Lower lobe of right lung (tissue), 2 donors: Measurements from ENCODE around the gene SMIM15. TPM values are rescaled to one million over a fixed set of nuclear protein-coding genes. Genes with fewer than 3 reads are reported as not detected.

Experiments
- ATAC-seq, 2 donors: fragments of 200-7000 bp; cut with Tn5 transposase; one replicate each; pipeline ENCODE4 v1.9.1; 2020 to 2022; ENCODE audit warnings: mild to moderate bottlenecking in 2 of 2, moderate library complexity in 2 of 2
- DNase-seq: peaks from one replicate; pipeline ENCODE4 v3.0.0-alpha.2; 2020
- H3K27ac ChIP-seq: fragments of 200-600 bp; one replicate; pipeline ENCODE4 v1.8.0; 2022
- H3K27me3 ChIP-seq: fragments of 200-600 bp; one replicate; pipeline ENCODE4 v1.8.0; 2022; ENCODE audit warnings: low read depth
- H3K36me3 ChIP-seq: fragments of 200-600 bp; one replicate; pipeline ENCODE4 v1.8.0; 2022; ENCODE audit warnings: mild to moderate bottlenecking
- H3K4me1 ChIP-seq: fragments of 200-600 bp; one replicate; pipeline ENCODE4 v1.8.0; 2022
- H3K4me3 ChIP-seq: fragments of 200-600 bp; one replicate; pipeline ENCODE4 v1.8.0; 2022; ENCODE audit warnings: mild to moderate bottlenecking
- H3K9me3 ChIP-seq: fragments of 200-600 bp; one replicate; pipeline ENCODE4 v1.8.0; 2022
- intact Hi-C: fragments of 100-400 bp; cut with DNase I; formaldehyde crosslinking; loops from one replicate; pipeline ENCODE4 v1.11.0; 2022
- total RNA-seq: library from RNA; stranded (reverse); fragmentation: NEBNext Ultra II Directional; extraction: Animal tissue kit (Norgen Biotek cat#: 25700); gene quantifications from one replicate; pipeline ENCODE4 v1.2.1, GENCODE V29; 2021
- TF ChIP-seq, protein P1 (sequence below): fragments of 200-600 bp; IDR thresholded peaks from one replicate; pipeline ENCODE4 v1.8.0; 2022; ENCODE audit warnings: antibody characterized with exemption, mild to moderate bottlenecking
- donor health status: DM: no; HTN: yes; CAD: no; lungs with severe emphysema.

The SMIM15 gene
- total RNA-seq, 1 donor from 2014 or later = 55.9 TPM

GRCh38 chr5:61159836-61160235 is 2.4 kb downstream of the SMIM15 start:
- ATAC-seq = no peak
- no peak overlapping the region for H3K4me3 ChIP-seq
- no peak overlapping the region for H3K27ac ChIP-seq
- DNase-seq = no peak
- H3K4me1 ChIP-seq = peaks cover 26% of the 10 kb centered on the region
- H3K27me3 ChIP-seq = no peaks in the 10 kb centered on the region
- peaks cover 22% of the 10 kb centered on the region for H3K36me3 ChIP-seq
- no peaks in the 10 kb centered on the region for H3K9me3 ChIP-seq
- TF ChIP-seq, protein P1, sequence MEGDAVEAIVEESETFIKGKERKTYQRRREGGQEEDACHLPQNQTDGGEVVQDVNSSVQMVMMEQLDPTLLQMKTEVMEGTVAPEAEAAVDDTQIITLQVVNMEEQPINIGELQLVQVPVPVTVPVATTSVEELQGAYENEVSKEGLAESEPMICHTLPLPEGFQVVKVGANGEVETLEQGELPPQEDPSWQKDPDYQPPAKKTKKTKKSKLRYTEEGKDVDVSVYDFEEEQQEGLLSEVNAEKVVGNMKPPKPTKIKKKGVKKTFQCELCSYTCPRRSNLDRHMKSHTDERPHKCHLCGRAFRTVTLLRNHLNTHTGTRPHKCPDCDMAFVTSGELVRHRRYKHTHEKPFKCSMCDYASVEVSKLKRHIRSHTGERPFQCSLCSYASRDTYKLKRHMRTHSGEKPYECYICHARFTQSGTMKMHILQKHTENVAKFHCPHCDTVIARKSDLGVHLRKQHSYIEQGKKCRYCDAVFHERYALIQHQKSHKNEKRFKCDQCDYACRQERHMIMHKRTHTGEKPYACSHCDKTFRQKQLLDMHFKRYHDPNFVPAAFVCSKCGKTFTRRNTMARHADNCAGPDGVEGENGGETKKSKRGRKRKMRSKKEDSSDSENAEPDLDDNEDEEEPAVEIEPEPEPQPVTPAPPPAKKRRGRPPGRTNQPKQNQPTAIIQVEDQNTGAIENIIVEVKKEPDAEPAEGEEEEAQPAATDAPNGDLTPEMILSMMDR = no peak
- intact Hi-C loops = no loop called here

- no peak overlapping the region for H3K27ac ChIP-seq
- no peak for ATAC-seq
- no peak overlapping the region for H3K4me3 ChIP-seq
- H3K27me3 ChIP-seq = no peaks in the 10 kb centered on the region
- TF ChIP-seq, protein P1 = no peak
- peaks cover 22% of the 10 kb centered on the region for H3K36me3 ChIP-seq
- no peaks in the 10 kb centered on the region for H3K9me3 ChIP-seq
- no peak for DNase-seq
- intact Hi-C loops = no loop called here
- peaks cover 26% of the 10 kb centered on the region for H3K4me1 ChIP-seq
Observed at GRCh38 chr5:61159070-61159469, 3.2 kb downstream of the SMIM15 start.

GRCh38 chr5:61151893-61152292 is 10.4 kb downstream of the SMIM15 start:
- intact Hi-C loops = no loop called here
- H3K27ac ChIP-seq = no peak overlapping the region
- H3K4me1 ChIP-seq = no peaks in the 10 kb centered on the region
- TF ChIP-seq, protein P1 = no peak
- no peak for DNase-seq
- H3K9me3 ChIP-seq = no peaks in the 10 kb centered on the region
- no peak for ATAC-seq
- H3K4me3 ChIP-seq = no peak overlapping the region
- H3K27me3 ChIP-seq = no peaks in the 10 kb centered on the region
- H3K36me3 ChIP-seq = no peaks in the 10 kb centered on the region

GRCh38 chr5:61148515-61148914 is 13.8 kb downstream of the SMIM15 start:
- Histone ChIP-seq H3K27ac (no peak overlapping the region), H3K36me3 (no peaks in the 10 kb centered on the region), H3K4me1 (no peaks in the 10 kb centered on the region), H3K9me3 (no peaks in the 10 kb centered on the region), H3K27me3 (no peaks in the 10 kb centered on the region), H3K4me3 (no peak overlapping the region)
- TF ChIP-seq, protein P1 = no peak
- ATAC-seq (no peak), DNase-seq (no peak)
- intact Hi-C loops = no loop called here

DNA sequence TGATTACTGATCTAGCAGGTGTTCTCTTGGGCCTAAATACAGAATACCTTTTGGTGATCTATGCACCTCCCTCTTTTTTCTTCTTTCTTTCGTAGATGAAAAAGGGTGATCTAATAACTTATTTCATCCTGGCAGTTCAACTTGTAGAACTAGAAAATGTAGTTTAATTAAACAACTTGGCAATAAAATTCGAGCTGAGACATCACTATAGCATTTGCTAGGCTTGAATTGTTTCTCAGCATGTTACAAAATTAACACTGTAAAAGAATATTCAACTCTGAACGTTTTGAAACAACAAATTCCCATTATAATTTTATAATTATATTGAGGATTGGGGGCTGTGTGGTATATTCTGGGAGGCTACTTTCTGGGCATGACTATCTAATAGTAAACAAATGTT is 19.5 kb downstream of the SMIM15 start:
- Histone ChIP-seq H3K9me3 (no peaks in the 10 kb centered on the region), H3K4me3 (no peak overlapping the region), H3K27me3 (no peaks in the 10 kb centered on the region), H3K27ac (no peak overlapping the region), H3K4me1 (no peaks in the 10 kb centered on the region), H3K36me3 (no peaks in the 10 kb centered on the region)
- intact Hi-C loops = no loop called here
- ATAC-seq (no peak), DNase-seq (no peak)
- TF ChIP-seq, protein P1 = no peak

- Histone ChIP-seq H3K27ac (no peak overlapping the region), H3K4me1 (no peaks in the 10 kb centered on the region), H3K27me3 (no peaks in the 10 kb centered on the region), H3K36me3 (no peaks in the 10 kb centered on the region), H3K4me3 (no peak overlapping the region), H3K9me3 (no peaks in the 10 kb centered on the region)
- DNase-seq (no peak), ATAC-seq (no peak)
- TF ChIP-seq, protein P1 = no peak
- intact Hi-C loops = no loop called here
Observed at GRCh38 chr5:61142391-61142790, 19.9 kb downstream of the SMIM15 start.
